ENCODE results near the gene VAMP4. TPM values are rescaled to one million over a fixed set of nuclear protein-coding genes. Genes with fewer than 3 reads are reported as not detected.

Gene VAMP4
- total and polyA plus RNA-seq, 2 experiments from 2014 or later = 7.3 to 7.4 TPM

DNA sequence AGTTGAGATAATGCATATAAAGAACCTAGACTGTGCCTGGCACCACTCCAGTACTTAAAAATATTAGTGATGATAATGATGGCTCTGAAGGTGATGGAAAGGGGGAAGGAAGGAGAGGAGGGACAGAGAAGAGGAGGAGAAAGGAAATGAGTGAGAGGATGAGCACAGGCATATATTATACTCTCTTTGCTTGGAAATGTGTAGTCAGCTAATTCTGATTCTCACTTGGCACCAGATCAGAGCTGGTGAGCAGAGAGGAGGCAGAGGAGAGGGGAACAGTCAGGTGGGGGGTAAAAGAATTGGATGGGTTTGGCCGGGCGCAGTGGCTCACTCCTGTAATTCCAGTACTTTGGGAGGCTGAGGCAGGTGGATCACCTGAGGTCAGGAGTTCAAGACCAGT is 65.0 kb downstream of the VAMP4 start (continued):
- TF ChIP-seq, protein P1, sequence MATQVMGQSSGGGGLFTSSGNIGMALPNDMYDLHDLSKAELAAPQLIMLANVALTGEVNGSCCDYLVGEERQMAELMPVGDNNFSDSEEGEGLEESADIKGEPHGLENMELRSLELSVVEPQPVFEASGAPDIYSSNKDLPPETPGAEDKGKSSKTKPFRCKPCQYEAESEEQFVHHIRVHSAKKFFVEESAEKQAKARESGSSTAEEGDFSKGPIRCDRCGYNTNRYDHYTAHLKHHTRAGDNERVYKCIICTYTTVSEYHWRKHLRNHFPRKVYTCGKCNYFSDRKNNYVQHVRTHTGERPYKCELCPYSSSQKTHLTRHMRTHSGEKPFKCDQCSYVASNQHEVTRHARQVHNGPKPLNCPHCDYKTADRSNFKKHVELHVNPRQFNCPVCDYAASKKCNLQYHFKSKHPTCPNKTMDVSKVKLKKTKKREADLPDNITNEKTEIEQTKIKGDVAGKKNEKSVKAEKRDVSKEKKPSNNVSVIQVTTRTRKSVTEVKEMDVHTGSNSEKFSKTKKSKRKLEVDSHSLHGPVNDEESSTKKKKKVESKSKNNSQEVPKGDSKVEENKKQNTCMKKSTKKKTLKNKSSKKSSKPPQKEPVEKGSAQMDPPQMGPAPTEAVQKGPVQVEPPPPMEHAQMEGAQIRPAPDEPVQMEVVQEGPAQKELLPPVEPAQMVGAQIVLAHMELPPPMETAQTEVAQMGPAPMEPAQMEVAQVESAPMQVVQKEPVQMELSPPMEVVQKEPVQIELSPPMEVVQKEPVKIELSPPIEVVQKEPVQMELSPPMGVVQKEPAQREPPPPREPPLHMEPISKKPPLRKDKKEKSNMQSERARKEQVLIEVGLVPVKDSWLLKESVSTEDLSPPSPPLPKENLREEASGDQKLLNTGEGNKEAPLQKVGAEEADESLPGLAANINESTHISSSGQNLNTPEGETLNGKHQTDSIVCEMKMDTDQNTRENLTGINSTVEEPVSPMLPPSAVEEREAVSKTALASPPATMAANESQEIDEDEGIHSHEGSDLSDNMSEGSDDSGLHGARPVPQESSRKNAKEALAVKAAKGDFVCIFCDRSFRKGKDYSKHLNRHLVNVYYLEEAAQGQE (IDR thresholded peaks at IDR 0.05; ENCODE audit: unreplicated experiment) = no peak
- TF ChIP-seq, protein P2, sequence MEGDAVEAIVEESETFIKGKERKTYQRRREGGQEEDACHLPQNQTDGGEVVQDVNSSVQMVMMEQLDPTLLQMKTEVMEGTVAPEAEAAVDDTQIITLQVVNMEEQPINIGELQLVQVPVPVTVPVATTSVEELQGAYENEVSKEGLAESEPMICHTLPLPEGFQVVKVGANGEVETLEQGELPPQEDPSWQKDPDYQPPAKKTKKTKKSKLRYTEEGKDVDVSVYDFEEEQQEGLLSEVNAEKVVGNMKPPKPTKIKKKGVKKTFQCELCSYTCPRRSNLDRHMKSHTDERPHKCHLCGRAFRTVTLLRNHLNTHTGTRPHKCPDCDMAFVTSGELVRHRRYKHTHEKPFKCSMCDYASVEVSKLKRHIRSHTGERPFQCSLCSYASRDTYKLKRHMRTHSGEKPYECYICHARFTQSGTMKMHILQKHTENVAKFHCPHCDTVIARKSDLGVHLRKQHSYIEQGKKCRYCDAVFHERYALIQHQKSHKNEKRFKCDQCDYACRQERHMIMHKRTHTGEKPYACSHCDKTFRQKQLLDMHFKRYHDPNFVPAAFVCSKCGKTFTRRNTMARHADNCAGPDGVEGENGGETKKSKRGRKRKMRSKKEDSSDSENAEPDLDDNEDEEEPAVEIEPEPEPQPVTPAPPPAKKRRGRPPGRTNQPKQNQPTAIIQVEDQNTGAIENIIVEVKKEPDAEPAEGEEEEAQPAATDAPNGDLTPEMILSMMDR (conservative IDR thresholded peaks at IDR 0.05; ENCODE audit: low read depth in 2 of 2) = no peak
- TF ChIP-seq NANOG (IDR thresholded peaks at IDR 0.05; ENCODE audit: borderline replicate concordance) (no peak), JUNB (IDR thresholded peaks at IDR 0.05; ENCODE audit: unreplicated experiment) (no peak), ZNF331 (CRISPR knock-in tag; IDR thresholded peaks at IDR 0.05; ENCODE audit: low read depth) (no peak), ZNF114 (CRISPR knock-in tag; IDR thresholded peaks at IDR 0.05) (no peak), CREB1 (CRISPR knock-in tag; IDR thresholded peaks at IDR 0.05; ENCODE audit: low read depth) (no peak), STAT1 (IDR thresholded peaks at IDR 0.05; ENCODE audit: unreplicated experiment) (no peak)

DNA sequence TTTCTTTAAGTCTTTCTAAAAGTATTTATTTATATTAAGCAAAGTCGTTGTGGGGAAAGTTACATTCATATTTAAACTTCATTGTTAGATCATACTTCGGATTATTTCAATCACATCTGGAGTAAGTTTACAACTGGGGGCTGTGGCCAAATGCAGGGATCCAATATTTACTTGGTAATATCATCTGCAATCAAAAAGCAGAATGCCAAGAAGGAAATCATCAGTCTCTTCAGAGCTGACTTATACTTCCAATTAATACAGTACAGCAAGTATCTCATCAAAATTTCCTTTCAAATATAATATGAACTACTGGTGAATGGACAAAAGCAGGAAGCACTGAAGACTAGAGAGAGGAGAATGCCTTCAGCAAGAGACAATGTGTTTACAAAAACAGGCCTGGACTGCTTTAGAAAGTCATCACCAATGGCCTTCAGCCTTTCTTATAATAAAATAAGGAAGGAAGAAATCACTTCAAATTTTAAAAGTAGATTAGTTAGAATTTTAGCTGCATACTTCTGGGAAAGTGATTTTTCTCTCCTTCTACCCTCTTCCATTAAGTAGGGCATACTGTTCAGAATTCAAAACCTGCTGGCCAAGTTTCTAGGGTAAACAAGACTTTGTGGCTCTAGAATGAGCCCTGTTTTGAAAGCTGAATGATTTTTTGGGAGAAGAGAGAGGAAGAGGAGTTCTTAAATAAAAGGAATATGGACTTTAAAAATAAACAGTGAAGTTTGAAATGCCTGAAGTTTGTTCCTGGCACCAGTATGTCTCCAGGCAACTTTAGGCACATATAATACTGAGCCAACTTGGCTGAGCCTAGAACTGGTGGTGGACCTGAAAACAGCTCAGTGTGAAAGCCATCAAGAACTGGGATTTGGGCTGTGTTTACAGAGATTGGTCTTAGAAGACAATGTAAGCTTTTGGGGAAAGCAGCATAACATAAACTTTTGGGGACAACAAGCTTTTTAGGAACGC is 67.1 kb downstream of the VAMP4 start:
- no peak for DNase-seq (ENCODE audit: low spot score)
- Histone ChIP-seq H3F3A (replicated peaks; ENCODE audit: low read depth) (no peaks in the 10 kb centered on the region), H3K79me2 (replicated peaks; ENCODE audit: insufficient read depth) (no peaks in the 10 kb centered on the region), H3K27me3 (ENCODE audit: insufficient read depth) (no peaks in the 10 kb centered on the region), H4K20me1 (replicated peaks; ENCODE audit: insufficient read depth) (no peaks in the 10 kb centered on the region), H3K27ac (ENCODE audit: low read depth) (no peak overlapping the region), H3K36me3 (ENCODE audit: insufficient read depth) (no peaks in the 10 kb centered on the region), H3K4me3 (no peak overlapping the region), H2AFZ (peak overlapping the region; percentile 25; the same call in 1 of the 2 replicates), H3K4me2 (no peak overlapping the region), H3K9me2 (ENCODE audit: insufficient read depth) (no peaks in the 10 kb centered on the region), H3K4me1 (ENCODE audit: insufficient read depth) (no peaks in the 10 kb centered on the region)
- TF ChIP-seq ZNF331 (CRISPR knock-in tag; IDR thresholded peaks at IDR 0.05; ENCODE audit: low read depth) (no peak), STAT1 (IDR thresholded peaks at IDR 0.05; ENCODE audit: unreplicated experiment) (no peak), JUNB (IDR thresholded peaks at IDR 0.05; ENCODE audit: unreplicated experiment) (no peak), NANOG (IDR thresholded peaks at IDR 0.05; ENCODE audit: borderline replicate concordance) (no peak), POLR2AphosphoS5 (IDR thresholded peaks at IDR 0.05; ENCODE audit: low read depth) (no peak), EZH2phosphoT487 (IDR thresholded peaks at IDR 0.05; ENCODE audit: unreplicated experiment) (no peak), ZNF114 (CRISPR knock-in tag; IDR thresholded peaks at IDR 0.05) (no peak), EZH2 (IDR thresholded peaks at IDR 0.05; ENCODE audit: low read depth, unreplicated experiment) (no peak)
- TF ChIP-seq, protein P3, sequence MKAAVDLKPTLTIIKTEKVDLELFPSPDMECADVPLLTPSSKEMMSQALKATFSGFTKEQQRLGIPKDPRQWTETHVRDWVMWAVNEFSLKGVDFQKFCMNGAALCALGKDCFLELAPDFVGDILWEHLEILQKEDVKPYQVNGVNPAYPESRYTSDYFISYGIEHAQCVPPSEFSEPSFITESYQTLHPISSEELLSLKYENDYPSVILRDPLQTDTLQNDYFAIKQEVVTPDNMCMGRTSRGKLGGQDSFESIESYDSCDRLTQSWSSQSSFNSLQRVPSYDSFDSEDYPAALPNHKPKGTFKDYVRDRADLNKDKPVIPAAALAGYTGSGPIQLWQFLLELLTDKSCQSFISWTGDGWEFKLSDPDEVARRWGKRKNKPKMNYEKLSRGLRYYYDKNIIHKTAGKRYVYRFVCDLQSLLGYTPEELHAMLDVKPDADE (IDR thresholded peaks at IDR 0.05) = no peak
- TF ChIP-seq, protein P1 (IDR thresholded peaks at IDR 0.05; ENCODE audit: unreplicated experiment) = no peak
- TF ChIP-seq, protein P2 (conservative IDR thresholded peaks at IDR 0.05; ENCODE audit: low read depth in 2 of 2) = no peak
- H3K27me3 Mint-ChIP-seq (ENCODE audit: insufficient read depth, low read depth, poor library complexity) = no peaks in the 10 kb centered on the region
- no peaks in the 10 kb centered on the region for H3K4me1 Mint-ChIP-seq
- ATAC-seq = no peak
- no peak overlapping the region for H3K4me3 Mint-ChIP-seq
- no peaks in the 10 kb centered on the region for H3K36me3 Mint-ChIP-seq (ENCODE audit: low read depth)
- peaks cover 2% of the 10 kb centered on the region; the same call in 1 of the 3 replicates for H3K9me3 Mint-ChIP-seq
- no peak overlapping the region for H3K27ac Mint-ChIP-seq

Measured in GM23338 (cell line).